Small intestine (tissue), 7 donors: ENCODE data around the gene RBMS3. TPM values are rescaled to one million over a fixed set of nuclear protein-coding genes. Genes with fewer than 3 reads are reported as not detected.

Experiments used
- DNase-seq, 2 donors: peaks; one replicate each; pipeline versions ENCODE4 v3.0.0 to v3.0.0-alpha.2; 2013
- FAIRE-seq: peaks from 2 replicates; lab custom pipeline; 2012; peaks lifted over from hg19 to GRCh38; lab: Jason Lieb, UNC
- H3K27ac ChIP-seq, 3 donors: one replicate each; pipeline ENCODE4 v1.5.1; 2013; ENCODE audit warnings: low read length in 2 of 3, mild to moderate bottlenecking in 2 of 3, control low read depth in 1 of 3, inconsistent platforms in 1 of 3, low read depth in 1 of 3, moderate library complexity in 1 of 3
- H3K27me3 ChIP-seq, 3 donors: one replicate each; pipeline ENCODE4 v1.6.1; 2013; ENCODE audit warnings: low read length in 3 of 3, inconsistent platforms in 1 of 3; ENCODE audit not compliant: control insufficient read depth in 3 of 3, insufficient read depth in 3 of 3
- H3K36me3 ChIP-seq, 3 donors: one replicate each; pipeline ENCODE4 v1.6.1; 2013; ENCODE audit warnings: low read length in 3 of 3, inconsistent platforms in 1 of 3, low read depth in 1 of 3, mild to moderate bottlenecking in 1 of 3, moderate library complexity in 1 of 3; ENCODE audit not compliant: control insufficient read depth in 3 of 3, insufficient read depth in 2 of 3
- H3K4me1 ChIP-seq, 3 donors: one replicate each; pipeline ENCODE4 v1.6.1; 2013; ENCODE audit warnings: low read length in 2 of 3, inconsistent platforms in 1 of 3, low read depth in 1 of 3, mild to moderate bottlenecking in 1 of 3, moderate library complexity in 1 of 3; ENCODE audit not compliant: control insufficient read depth in 3 of 3, insufficient read depth in 2 of 3
- H3K4me3 ChIP-seq, 3 donors: one replicate each; pipeline ENCODE4 v1.5.1; 2013; ENCODE audit warnings: low read length in 3 of 3, control low read depth in 1 of 3, inconsistent platforms in 1 of 3, low read depth in 1 of 3, mild to moderate bottlenecking in 1 of 3, moderate library complexity in 1 of 3
- H3K9me3 ChIP-seq, 2 donors: one replicate each; pipeline ENCODE4 v1.6.1; 2013; ENCODE audit warnings: low read depth in 1 of 2, low read length in 1 of 2; ENCODE audit not compliant: control insufficient read depth in 2 of 2, insufficient read depth in 1 of 2
- WGBS, 3 donors: extraction: QIAGEN DNeasy Blood & Tissue Kit; methylation state at CpG; one replicate each; pipeline ENCODE4 v1.1.7; 2013; 5-methylcytosine and 5-hydroxymethylcytosine counted together
- polyA plus RNA-seq, 4 donors: library from polyadenylated mRNA; stranded (reverse) in 3 of 4; unstranded in 1 of 4; fragments of 200-250 nt in 3 of 4; fragments of 120-200 nt in 1 of 4; gene quantifications; one replicate each; pipeline versions ENCODE4 v1.2.1 to v1.2.3, GENCODE V29; 2013
- donor health status: healthy with polysubstance abuse.
- donor health status: control.
- donor health status: control.
- donor health status: Bipolar disorder and iron deficiency.
- donor health status: healthy.

Gene RBMS3
- polyA plus RNA-seq, 4 donors: 0.81 to 6.4 (median 4.8) TPM; not detected in 1

DNA sequence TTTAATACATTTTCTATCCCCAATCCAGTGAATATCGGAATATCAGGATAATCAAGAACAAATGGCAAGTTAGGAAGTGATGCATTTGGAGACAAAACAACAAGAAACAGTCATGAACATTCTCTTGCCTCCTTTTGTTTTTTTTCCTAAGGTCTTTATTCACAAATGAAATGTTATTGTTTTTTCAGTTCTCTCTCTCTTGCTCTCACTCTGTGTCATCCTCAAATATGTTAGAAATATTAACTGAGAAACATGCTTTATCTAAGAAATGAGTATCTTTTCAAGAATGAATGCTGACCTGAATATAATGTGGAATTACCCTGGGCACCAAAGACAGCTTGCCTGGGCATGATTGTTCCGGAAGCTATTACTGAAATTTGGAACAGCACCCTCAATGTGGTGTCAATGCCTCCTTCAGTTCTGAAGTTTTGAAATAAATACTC, 51.3 kb downstream of the RBMS3 start:
- DNase-seq: no peak
- Histone ChIP-seq H3K27ac (no peak overlapping the region), H3K27me3 (no peaks in the 10 kb centered on the region), H3K36me3 (no peaks in the 10 kb centered on the region), H3K4me3 (no peak overlapping the region), H3K4me1 (peaks cover 0 to 2% (median 0%) of the 10 kb centered on the region in 3 donors), H3K9me3 (no peaks in the 10 kb centered on the region)
- no peak for FAIRE-seq
- WGBS, 3 donors: 80 to 92% (median 86%) methylated on average over 2 of the region's 2 CpGs

DNA sequence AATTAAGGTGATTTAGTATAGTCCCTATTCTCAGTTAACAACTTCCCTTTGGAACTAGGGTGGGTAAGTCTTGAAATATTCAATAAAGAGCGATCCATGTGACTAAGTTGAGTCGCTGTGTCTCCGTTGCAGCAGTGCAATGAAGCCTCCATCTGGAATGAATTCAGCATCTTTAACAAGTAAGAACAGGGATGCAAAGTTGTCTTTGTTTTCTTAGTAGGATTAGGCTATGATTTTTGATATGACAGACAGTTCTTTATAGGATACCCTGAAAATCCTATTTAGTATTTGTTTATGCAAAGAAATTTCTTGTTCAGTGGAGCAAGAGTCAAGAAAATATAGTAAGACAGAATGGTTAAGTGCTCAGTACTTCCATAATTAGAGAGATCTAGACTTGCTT, 52.7 kb downstream of the RBMS3 start:
- Histone ChIP-seq H3K4me1 (peaks cover 0 to 2% (median 0%) of the 10 kb centered on the region in 3 donors), H3K4me3 (no peak overlapping the region), H3K27ac (no peak overlapping the region), H3K36me3 (no peaks in the 10 kb centered on the region), H3K9me3 (no peaks in the 10 kb centered on the region), H3K27me3 (no peaks in the 10 kb centered on the region)
- FAIRE-seq: no peak
- 81 to 96% (median 91%) methylated on average over 3 of the region's 3 CpGs for WGBS, 3 donors
- no peak for DNase-seq

DNA sequence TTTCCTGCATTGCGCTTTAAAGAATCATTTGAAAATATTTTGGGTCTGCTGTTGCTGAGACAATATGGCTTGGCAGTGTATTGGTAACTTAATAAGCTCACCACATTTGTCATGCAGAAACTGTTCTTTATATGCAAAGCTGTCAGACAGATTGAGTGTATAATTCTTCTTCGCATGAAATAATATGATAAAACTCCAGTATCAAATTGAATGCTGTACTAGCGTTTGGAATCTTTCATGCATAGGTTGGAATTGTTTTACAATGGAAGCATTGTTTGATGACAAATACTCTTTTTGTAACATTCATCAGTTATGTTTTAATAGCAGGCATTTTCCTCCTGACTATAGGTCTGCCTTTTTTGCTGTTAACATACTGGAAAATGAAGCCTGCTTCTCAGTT, 53.8 kb downstream of the RBMS3 start:
- FAIRE-seq (no peak), DNase-seq (no peak)
- Histone ChIP-seq H3K4me1 (peaks cover 0 to 2% (median 0%) of the 10 kb centered on the region in 3 donors), H3K9me3 (no peaks in the 10 kb centered on the region), H3K36me3 (no peaks in the 10 kb centered on the region), H3K27ac (peak overlapping the region in 1 of 3 donors; percentile 50), H3K4me3 (no peak overlapping the region), H3K27me3 (no peaks in the 10 kb centered on the region)
- WGBS, 3 donors: 75 to 79% (median 75%) methylated on average over 3 of the region's 3 CpGs

DNA sequence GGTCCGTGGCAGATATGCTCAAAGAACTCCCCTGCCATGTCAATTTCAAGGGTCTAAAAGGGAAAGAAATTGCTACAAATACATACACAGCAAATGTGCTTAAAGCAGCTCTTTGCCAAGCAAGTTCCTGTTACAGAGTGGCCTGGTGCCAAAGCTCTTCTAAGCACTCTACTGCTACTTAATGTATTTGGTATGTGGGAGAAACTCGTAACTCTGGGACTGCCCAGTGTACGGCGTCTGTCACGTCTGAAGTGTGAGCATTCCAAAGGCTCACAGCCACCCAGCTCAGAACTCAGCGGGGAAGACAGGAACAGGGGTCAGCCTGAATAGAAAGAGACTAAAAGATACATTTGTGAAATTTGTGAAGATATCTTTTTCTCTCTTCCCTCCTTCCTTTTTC, 54.6 kb downstream of the RBMS3 start:
- Histone ChIP-seq H3K27ac (peak overlapping the region in 2 of 3 donors; percentile 50 to 61), H3K4me3 (no peak overlapping the region), H3K27me3 (no peaks in the 10 kb centered on the region), H3K9me3 (no peaks in the 10 kb centered on the region), H3K4me1 (peaks cover 0 to 2% (median 0%) of the 10 kb centered on the region in 3 donors), H3K36me3 (no peaks in the 10 kb centered on the region)
- 22 to 36% (median 36%) methylated on average over 6 of the region's 6 CpGs for WGBS, 3 donors
- no peak for FAIRE-seq
- peak; percentile 11 to 54 for DNase-seq

DNA sequence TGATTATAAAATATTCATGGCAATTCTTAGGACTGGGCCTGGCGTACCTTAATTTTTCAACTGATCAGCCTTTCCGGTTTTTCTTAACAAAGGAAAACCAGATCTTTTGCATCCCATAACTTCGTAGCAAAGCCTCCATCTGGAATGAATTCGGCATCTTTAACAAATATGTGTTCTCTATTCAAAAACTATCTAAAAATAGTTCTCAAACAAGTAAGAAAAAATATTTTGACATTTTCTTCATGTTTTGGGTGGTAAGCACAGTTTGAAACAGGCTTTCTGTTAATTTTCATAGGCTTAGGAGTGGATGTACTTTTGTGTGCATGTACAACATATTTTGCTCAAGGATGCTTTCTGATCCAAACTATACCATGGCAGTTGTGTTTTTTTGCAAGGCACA, 55.1 kb downstream of the RBMS3 start:
- peaks cover 0 to 2% (median 0%) of the 10 kb centered on the region in 3 donors for H3K4me1 ChIP-seq
- H3K4me3 ChIP-seq: no peak overlapping the region
- H3K27me3 ChIP-seq: no peaks in the 10 kb centered on the region
- DNase-seq (no peak), FAIRE-seq (no peak)
- H3K27ac ChIP-seq: peak overlapping the region in 1 of 3 donors; percentile 31
- H3K36me3 ChIP-seq: no peaks in the 10 kb centered on the region
- H3K9me3 ChIP-seq: no peaks in the 10 kb centered on the region
- 54 to 83% (median 76%) methylated on average over 4 of the region's 4 CpGs for WGBS, 3 donors

DNA sequence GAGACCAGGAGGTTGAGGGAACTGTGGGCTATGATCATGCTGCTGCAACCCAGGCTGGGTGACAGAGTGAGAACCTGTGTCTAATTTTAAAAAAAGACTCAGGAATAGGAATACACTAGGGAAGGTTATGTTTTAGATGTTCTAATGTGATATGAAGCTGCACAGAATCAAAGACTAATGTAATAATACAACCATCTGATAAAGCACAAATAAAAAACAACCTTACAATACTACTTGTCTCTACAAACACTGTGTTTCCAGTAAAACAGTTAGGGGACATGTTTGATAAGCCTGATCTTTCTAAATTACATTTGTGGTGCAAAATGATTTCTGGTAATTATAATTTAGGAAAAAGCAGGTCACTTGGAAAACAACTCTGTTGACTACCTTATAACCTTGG, 56.7 kb downstream of the RBMS3 start:
- no peak overlapping the region for H3K27ac ChIP-seq
- H3K4me3 ChIP-seq: no peak overlapping the region
- FAIRE-seq: no peak
- no peaks in the 10 kb centered on the region for H3K36me3 ChIP-seq
- H3K9me3 ChIP-seq: no peaks in the 10 kb centered on the region
- DNase-seq: no peak
- no peaks in the 10 kb centered on the region for H3K27me3 ChIP-seq
- H3K4me1 ChIP-seq: peaks cover 0 to 2% (median 0%) of the 10 kb centered on the region in 3 donors

DNA sequence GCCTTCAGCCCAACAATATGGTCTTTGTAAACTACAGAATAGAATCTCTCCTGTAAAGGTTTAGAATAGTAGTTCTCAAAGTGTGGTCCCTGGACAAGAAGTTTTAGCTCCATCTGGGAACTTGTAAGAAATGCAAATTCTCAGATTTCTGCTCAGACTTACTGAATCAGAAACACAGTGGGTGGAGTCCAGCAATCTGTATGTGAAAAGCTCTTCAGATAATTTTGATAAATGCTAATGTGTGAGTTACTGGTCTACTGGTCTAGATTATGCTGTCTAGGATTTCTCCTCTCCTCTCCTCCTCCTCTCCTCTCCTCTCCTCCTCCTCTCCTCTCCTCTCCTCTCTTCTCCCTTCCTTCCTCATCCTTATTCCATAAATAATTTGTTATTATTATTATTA, 57.5 kb downstream of the RBMS3 start:
- H3K4me1 ChIP-seq: peaks cover 0 to 2% (median 0%) of the 10 kb centered on the region in 3 donors
- no peak for FAIRE-seq
- no peaks in the 10 kb centered on the region for H3K9me3 ChIP-seq
- DNase-seq: no peak
- H3K27ac ChIP-seq: no peak overlapping the region
- no peaks in the 10 kb centered on the region for H3K36me3 ChIP-seq
- H3K27me3 ChIP-seq: no peaks in the 10 kb centered on the region
- H3K4me3 ChIP-seq: no peak overlapping the region

DNA sequence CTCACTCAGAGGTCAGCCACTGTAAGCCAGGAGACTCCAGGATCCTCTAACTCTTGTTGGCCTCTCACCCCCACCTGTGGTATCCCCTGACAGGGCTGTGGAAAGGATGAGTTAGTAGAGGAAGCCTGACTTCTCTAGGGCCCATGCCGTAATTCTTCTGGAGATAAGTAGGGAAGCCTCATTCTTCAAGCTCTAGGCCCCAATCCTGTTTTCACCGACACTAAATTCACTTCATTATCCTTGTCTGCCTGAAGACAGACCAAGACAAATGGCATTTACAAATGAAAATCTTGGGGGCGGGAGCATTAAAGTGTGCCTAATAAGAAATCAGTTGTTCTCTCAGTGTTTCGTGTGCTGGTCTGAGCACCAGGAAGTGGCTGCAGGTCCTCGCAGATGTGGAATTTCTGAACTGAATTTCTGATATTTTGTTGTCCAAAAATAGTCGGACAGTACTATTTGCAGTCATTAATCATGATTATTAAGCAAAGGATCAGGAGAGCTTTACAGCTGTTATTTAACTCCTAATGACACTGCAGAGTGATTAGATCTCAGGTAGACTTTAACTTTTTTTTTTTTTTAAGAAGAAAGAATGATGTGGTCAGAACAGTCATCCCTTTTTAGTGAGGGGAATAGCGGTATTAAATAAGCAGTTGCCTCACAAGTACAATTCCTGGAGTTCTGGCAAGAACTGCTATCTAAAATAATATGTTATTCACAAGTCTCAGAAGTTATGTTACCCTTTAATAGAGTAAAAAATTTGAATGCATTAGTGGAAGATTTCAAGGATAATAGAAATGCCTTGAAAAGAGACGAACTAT, 58.4 kb downstream of the RBMS3 start:
- Histone ChIP-seq H3K9me3 (no peaks in the 10 kb centered on the region), H3K4me3 (no peak overlapping the region), H3K27me3 (no peaks in the 10 kb centered on the region), H3K36me3 (no peaks in the 10 kb centered on the region), H3K27ac (no peak overlapping the region), H3K4me1 (peaks cover 0 to 2% (median 0%) of the 10 kb centered on the region in 3 donors)
- WGBS, 3 donors: 68 to 77% (median 72%) methylated on average over 8 of the region's 8 CpGs
- no peak for DNase-seq
- no peak for FAIRE-seq
